GM12891 (cell line): ENCODE results near the gene ZNF587.
"Not testable (repeated sequence)": the region's sequence is repeated elsewhere in the genome, so short reads cannot be mapped to it uniquely, and the experiment has no call there.

Experiments used
- PAX5 ChIP-seq: IDR thresholded peaks from 2 replicates; pipeline ENCODE4 v1.6.1; 2011; ENCODE audit warnings: low read length, moderate library complexity, mild to moderate bottlenecking; ENCODE audit not compliant: insufficient read depth, severe bottlenecking
- POLR2A ChIP-seq: IDR thresholded peaks from 2 replicates; pipeline ENCODE4 v1.6.1; 2011; ENCODE audit warnings: low read depth, low read length, control low read depth
- POLR2AphosphoS5 ChIP-seq: IDR thresholded peaks from 2 replicates; pipeline ENCODE4 v1.6.1; 2011; ENCODE audit warnings: low read depth, low read length, control low read depth
- POU2F2 ChIP-seq: IDR thresholded peaks from 2 replicates; pipeline ENCODE4 v1.6.1; 2011; ENCODE audit warnings: low read depth, mild to moderate bottlenecking, control low read depth, low read length, moderate library complexity
- SPI1 ChIP-seq: IDR thresholded peaks from 2 replicates; pipeline ENCODE4 v1.6.1; 2011; ENCODE audit warnings: low read depth, low read length, control low read depth
- TAF1 ChIP-seq: IDR thresholded peaks from 2 replicates; pipeline ENCODE4 v1.6.1; 2011; ENCODE audit warnings: low read depth, low read length, control low read depth

- not testable (repeated sequence) for TF ChIP-seq POLR2A, POLR2AphosphoS5, TAF1, POU2F2, PAX5, SPI1
These were observed 11.0 kb upstream of the ZNF587 start for GRCh38 chr19:57838622-57839191.
